ENCODE data around the gene SHFL. TPM values are rescaled to one million over a fixed set of nuclear protein-coding genes. Genes with fewer than 3 reads are reported as not detected.

Gene SHFL
- total RNA-seq, 1 donor from 2014 or later: 55.7 TPM

DNA sequence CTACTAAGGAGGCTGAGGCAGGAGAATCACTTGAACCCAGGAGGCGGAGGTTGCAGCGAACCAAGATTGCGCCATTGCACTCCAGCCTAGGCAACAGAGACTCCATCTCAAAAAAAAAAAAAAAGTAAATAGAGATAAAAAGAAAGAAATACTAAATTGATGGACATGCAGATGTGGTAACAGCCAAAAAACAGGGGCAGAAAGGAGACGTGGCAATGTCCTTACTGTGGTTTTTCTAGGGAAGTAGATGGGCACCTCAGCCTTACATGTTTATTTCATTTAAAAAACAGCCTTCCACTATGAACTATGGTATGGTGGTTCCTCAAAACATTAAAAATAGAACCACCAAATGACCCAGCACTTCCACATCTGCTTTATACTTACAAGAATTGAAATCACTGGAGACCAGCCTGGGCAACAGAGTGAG is 40.1 kb downstream of the SHFL start:
- no peak for DNase-seq (ENCODE audit: extremely low read depth, low read depth, low spot score)

DNA sequence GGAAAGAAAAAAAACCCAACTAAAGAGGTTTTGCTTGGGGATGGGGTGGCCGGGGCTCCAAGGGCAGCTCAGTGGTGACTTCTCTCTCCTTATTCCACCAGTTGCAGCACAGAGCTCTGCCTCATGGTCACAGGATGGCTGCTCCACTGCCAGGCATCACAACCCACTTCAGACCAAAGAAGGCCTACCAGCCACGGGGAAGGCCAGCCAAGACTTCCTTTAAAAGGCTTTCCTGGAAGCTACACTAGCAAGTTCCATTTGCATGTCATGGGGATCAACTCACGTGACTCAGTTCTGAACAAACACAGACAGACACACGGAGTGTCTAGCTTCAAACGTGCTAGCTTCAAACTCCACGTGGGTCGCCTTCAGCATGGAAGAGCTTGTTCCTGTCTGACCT is 46.8 kb downstream of the SHFL start:
- no peak for DNase-seq (ENCODE audit: extremely low read depth, low read depth, low spot score)

DNA sequence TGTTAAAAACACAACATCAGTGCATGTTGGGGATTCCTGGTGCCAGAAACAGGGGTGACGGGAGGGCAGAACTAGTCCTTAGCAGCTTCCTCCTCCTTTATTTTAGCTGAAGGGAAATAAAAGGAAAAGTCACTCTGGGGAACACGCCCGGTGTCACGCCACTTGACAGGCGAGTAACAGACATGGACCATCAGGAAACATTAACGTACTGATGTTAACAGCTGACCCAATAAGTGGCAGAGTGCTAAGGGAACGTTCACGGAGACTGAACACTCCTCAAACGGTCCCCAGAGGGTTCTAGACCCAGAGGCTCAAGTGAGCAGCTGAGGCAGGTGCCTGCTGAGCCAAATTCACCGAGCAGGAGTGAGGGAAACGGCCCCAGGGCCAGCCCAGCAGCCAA is 47.5 kb downstream of the SHFL start:
- no peak for DNase-seq (ENCODE audit: extremely low read depth, low read depth, low spot score)

DNA sequence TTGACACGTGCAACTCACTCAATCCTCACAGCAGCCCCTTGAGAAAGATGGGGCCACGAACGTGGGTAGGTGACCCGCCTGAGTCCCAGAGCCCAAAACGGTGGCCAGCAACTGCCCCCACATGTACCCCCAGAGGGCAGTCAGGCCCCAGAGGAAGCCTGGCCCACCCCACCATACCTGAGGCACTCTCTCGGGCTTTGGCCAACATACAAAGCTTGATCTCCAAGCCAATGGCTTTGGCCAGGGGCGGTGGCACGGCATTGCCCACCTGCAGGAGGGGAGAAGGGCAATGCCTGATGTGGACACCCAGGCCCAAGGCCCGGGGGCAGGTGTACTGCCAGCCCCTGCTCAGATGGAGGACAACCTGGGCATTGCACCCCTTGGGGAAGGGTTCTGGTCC is 47.9 kb downstream of the SHFL start:
- no peak for DNase-seq (ENCODE audit: extremely low read depth, low read depth, low spot score)

DNA sequence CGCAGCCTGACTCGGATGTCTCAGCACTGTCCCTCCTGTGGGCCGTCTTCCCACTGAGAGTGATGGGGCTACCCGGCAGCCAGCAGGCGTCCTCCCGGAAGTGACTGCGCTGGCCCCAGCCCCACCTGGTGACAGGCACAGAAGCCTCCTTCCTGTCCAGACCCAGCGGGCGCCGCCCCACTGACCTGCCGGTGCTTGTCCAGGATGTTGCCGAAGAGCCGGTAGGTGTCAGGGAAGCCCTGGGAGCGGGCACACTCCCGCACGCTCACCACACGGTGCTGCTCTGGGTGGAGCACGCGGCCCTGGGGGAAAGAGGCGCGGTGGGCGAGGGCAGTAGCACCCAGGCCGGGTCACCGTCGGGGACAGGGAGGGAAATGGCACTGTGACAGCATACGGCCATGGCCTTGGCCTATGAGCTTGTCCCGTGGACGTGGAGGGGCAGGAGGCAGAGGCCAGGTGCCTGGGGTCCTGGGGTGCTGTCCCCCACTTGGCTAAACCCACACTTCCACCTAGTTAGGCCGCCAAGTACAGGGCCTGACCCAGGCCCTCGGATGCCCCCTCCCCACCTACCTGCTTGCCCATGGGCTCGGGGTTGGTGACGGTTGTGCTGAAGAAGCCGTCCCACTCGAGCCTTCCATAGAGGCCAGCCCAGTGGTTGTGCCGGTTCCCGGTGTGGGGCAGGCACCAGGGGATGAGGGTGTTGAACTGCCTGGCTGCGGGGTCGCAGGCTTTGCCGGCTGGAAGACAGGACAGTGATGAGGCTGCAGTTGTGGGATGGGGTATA is 49.6 kb downstream of the SHFL start:
- DNase-seq (ENCODE audit: extremely low read depth, low read depth, low spot score): no peak

DNA sequence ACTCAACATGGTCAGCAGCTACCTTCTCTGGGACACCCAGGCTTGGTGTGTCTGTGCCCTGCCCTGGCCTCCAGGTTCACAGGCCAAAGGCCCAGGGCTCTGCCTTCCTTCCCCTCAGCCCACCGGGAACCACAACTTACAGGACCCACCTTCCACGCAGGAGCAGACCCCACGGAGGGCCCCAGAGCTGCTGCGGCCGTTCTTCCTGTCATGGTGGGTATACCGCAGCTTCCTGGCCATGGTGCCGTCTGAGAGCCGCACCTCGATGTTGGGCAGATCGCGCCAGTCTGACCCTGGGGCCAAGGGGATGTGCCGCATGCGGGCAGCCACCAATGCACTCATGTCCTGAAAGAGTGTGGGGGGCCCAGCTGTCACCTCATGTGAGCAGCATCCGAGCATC is 50.8 kb downstream of the SHFL start:
- no peak for DNase-seq (ENCODE audit: extremely low read depth, low read depth, low spot score)

DNA sequence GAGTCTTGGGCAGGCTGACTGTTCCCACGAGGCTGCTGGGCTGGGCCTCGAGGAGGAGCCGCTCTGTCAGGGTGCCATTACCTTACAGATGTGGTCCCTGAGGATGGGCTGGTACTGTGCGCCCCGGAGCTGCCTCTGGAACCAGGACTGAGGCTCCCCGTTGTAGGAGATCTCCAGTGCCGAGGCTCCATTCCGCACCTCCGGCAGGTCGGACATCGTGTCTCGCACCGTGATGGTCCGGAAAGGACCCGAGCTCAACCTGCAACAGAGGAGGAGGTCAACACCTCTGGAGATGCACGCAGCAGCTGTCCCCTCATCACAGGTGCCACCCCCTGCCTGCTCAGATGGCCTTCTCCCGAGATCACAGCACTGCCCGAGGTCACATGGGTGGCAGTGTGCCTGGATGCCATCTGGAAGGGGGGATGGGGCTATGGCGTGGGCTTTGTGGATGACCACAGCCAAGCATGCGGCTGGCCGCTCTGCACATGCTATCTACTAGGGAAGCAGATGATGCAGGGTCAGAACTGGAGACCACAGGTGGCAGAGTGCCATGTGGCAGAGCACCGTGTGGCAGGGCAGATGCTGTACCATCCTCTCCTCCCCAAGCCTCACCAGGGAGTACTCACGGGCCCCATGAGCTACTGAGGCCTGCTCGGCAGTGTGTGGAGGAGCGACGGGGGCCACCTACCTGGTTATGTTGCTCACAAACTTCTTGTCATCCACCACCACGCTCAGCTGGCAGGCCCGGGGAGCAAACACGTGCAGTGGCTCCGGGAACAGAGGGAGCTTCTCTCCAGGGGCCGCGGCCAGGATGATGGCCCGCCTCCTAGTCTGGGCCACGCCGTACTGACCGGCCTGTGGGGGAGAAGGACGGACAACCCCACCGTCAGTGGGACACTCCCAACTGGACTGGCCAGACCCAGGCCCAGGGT is 51.9 kb downstream of the SHFL start:
- DNase-seq (ENCODE audit: extremely low read depth, low read depth, low spot score): no peak

DNA sequence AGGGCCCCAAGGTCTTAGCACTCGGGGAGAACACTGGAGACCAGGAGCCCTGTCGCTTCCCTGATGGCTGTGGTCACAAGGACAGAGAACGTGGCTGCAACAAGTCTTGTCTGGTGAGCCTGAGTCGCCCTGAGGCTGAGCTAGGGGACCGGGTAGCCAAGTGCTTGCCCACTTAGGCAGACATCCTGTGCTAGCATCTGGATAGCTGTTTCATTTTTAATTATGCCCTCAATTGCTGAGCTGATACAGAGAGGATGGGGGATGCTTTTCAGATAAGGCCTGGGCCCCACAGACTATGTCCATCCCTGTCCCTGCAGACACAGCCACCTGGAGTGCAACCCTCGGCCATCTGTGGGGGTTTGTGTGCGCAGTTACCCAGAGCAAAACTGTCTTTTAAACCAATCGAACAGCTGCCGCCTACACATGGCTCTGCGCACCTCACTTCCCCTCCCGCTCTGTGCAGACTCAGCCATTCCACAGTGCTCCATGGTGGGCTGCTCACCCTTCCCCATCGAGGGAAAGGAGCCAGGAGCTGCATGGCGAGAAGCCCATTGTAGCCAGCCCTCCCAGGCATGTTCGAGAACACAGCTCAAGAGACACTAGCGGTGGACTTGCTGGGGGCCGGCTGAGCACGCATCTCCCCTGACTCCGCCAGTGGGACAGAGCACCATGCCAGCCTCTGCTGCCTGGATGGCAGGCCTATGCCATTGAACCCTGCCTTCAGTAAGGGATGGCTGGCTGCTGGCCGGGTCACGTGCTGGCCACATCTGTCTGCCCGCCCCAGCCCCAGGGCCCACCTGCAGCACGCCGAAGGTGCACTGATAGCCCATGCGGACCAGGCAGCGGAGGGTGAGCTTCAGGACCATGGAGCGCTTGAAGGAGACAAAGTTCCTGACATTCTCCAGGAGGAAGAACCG is 53.0 kb downstream of the SHFL start:
- no peak for DNase-seq (ENCODE audit: extremely low read depth, low read depth, low spot score)

DNA sequence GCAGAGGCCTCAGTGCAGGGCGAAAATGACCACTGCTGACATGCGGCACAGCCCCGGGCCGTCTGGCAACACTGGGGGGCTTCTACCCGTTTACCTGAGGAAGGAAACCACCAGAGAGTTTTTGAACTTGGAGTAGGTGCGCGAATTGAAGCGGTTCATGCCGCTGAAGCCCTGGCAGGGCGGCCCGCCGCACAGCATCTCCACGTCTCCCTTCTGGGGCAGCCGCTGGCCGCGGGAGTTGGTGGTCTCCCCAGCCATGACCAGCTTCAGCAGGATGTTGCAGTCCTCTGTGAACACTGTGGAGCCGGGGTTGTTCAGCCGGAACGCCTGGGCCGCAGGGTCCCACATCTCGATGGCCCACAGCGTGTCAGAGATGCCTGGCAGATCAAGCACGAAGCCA is 53.8 kb downstream of the SHFL start:
- no peak for DNase-seq (ENCODE audit: extremely low read depth, low read depth, low spot score)

DNA sequence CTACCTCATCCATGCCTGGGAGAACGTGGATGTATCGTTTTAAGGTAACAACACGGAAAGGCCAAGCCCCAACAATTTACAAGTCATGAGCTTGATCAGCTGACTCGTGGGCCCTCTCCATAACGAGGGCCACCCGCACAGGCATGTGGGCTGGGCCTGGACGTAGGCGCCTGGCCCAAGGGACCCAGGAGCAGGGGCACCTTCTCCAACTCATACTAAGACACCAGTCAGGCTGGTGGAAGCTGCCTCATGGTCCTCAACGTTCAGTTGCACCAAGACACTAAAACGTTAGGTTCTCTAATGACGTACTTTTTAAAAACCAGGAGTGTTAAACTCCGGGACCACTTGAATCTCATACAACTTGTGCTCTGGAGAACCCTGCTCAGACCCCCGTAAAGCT is 55.4 kb downstream of the SHFL start:
- no peak for DNase-seq (ENCODE audit: extremely low read depth, low read depth, low spot score)

DNA sequence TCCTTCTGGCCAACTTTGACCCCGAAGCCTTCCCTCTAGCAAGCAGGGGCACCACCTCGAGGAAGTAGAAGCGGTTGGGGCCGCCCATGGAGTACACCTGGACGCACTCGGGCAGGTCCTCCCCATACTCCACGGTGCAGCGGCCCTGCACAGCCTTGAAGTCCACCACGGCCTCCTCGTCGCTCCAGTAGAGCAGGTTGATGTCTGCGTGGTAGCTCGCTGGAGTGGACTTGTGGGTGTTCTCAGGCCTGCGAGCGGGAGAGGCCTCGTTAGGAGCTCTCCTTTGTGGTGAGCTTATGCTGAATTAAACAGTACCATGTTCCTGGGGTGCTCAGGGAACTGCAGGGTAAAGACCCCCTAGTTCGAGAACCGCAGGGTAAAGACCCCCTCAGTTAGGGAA is 55.9 kb downstream of the SHFL start:
- no peak for DNase-seq (ENCODE audit: extremely low read depth, low read depth, low spot score)

Other genes starting within 250 kb of the SHFL start
- 1.1 and 4.6 TPM in 2 replicates for gene OLFM2, start 149.8 kb upstream of the SHFL start, total RNA-seq
- 2.0 and 2.6 TPM in 2 replicates for gene COL5A3, start 75.8 kb upstream of the SHFL start, total RNA-seq
- not detected in 2 replicates for gene RDH8, start 72.8 kb upstream of the SHFL start, total RNA-seq
- 0.29 and 1.4 TPM in 2 replicates for gene ANGPTL6, start 16.4 kb downstream of the SHFL start, total RNA-seq
- gene PPAN, start 20.0 kb downstream of the SHFL start, total RNA-seq: 31.2 and 39.6 TPM in 2 replicates
- 4.1 and 11.1 TPM in 2 replicates for gene P2RY11, start 25.4 kb downstream of the SHFL start, total RNA-seq
- gene EIF3G, start 33.6 kb downstream of the SHFL start, total RNA-seq: 235 and 275 TPM in 2 replicates
- gene DNMT1, start 108.6 kb downstream of the SHFL start, total RNA-seq: 40.0 and 83.9 TPM in 2 replicates
- 1.8 and 3.4 TPM in 2 replicates for gene S1PR2, start 145.0 kb downstream of the SHFL start, total RNA-seq
- 68.0 and 68.1 TPM in 2 replicates for gene MRPL4, start 165.9 kb downstream of the SHFL start, total RNA-seq
- gene ICAM1, start 184.8 kb downstream of the SHFL start, total RNA-seq: 139 and 564 TPM in 2 replicates
- gene ICAM4, start 200.6 kb downstream of the SHFL start, total RNA-seq: 1.8 TPM in 1 of 2 replicates, not detected in the other
- 0.06 TPM in 1 of 2 replicates, not detected in the other for gene ICAM5, start 203.6 kb downstream of the SHFL start, total RNA-seq
- gene ZGLP1, start 223.5 kb downstream of the SHFL start, total RNA-seq: 0.39 and 1.3 TPM in 2 replicates
- gene FDX2, start 229.7 kb downstream of the SHFL start, total RNA-seq: 19.0 and 20.8 TPM in 2 replicates
- gene RAVER1, start 247.2 kb downstream of the SHFL start, total RNA-seq: 37.4 and 68.2 TPM in 2 replicates